Thymus (tissue), 11 donors: Measurements from ENCODE around the gene MCC. TPM values are rescaled to one million over a fixed set of nuclear protein-coding genes. Genes with fewer than 3 reads are reported as not detected.

Source experiments
- DNase-seq, 9 donors: peaks; one replicate each; pipeline ENCODE4 v3.0.0-alpha.2; 2013; ENCODE audit warnings: low spot score in 9 of 9, low read depth in 6 of 9, missing footprints in 1 of 9
- H3K27ac ChIP-seq, 2 donors: one replicate each; pipeline ENCODE4 v1.5.1; 2013; ENCODE audit warnings: control low read depth in 1 of 2, low read depth in 1 of 2, low read length in 1 of 2, mild to moderate bottlenecking in 1 of 2, moderate library complexity in 1 of 2
- H3K27me3 ChIP-seq, 2 donors: one replicate each; pipeline ENCODE4 v1.5.1; 2013; ENCODE audit warnings: low read length in 1 of 2; ENCODE audit not compliant: control insufficient read depth in 2 of 2, insufficient read depth in 1 of 2
- H3K36me3 ChIP-seq, 2 donors: one replicate each; pipeline ENCODE4 v1.5.1; 2013; ENCODE audit warnings: low read length in 1 of 2, mild to moderate bottlenecking in 1 of 2, moderate library complexity in 1 of 2; ENCODE audit not compliant: control insufficient read depth in 2 of 2, insufficient read depth in 2 of 2
- H3K4me1 ChIP-seq, 2 donors: one replicate each; pipeline ENCODE4 v1.5.1; 2013; ENCODE audit warnings: low read length in 2 of 2; ENCODE audit not compliant: control insufficient read depth in 2 of 2, insufficient read depth in 2 of 2
- H3K4me3 ChIP-seq, 2 donors: one replicate each; pipeline ENCODE4 v1.5.1; 2013; ENCODE audit warnings: low read length in 2 of 2, control low read depth in 1 of 2, mild to moderate bottlenecking in 1 of 2
- H3K9me3 ChIP-seq, 2 donors: one replicate each; pipeline ENCODE4 v1.5.1; 2013; ENCODE audit warnings: low read length in 1 of 2, mild to moderate bottlenecking in 1 of 2; ENCODE audit not compliant: control insufficient read depth in 2 of 2, insufficient read depth in 1 of 2
- WGBS: extraction: QIAGEN DNeasy Blood & Tissue Kit; methylation state at CpG from one replicate; pipeline ENCODE4 v1.1.7; 2013; 5-methylcytosine and 5-hydroxymethylcytosine counted together
- polyA plus RNA-seq: library from polyadenylated mRNA; stranded (reverse); fragments of 200-250 nt; gene quantifications from one replicate; pipeline ENCODE4 v1.2.3, GENCODE V29; 2013
- total RNA-seq: library from RNA; stranded (reverse); fragments of 120-200 nt; gene quantifications from one replicate; pipeline ENCODE4 v1.2.4, GENCODE V29; 2013
- donor health status: healthy.

The MCC gene
- total and polyA plus RNA-seq, 2 donors: 5.1 to 7.0 TPM

DNA sequence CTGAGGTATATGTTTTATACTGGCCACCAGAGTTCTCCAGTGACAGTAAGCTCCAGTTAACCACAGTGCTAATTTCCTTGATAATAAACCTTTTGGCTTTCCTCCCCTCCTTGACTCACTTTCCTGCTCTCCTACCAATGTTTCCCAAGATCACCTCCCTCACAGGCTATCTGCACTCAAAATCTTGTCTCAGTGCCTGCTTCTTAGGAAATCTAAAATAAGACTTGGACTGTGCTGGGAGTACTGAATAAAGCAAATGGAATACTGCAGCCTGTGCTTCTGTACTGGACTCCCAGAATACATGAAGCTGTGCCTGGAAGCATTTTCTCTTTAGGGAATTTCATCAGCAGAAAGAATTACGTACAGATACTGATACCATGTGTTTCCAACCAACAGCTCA, 513.4 kb downstream of the MCC start:
- 98% methylated on average over 1 of the region's 1 CpG for WGBS

DNA sequence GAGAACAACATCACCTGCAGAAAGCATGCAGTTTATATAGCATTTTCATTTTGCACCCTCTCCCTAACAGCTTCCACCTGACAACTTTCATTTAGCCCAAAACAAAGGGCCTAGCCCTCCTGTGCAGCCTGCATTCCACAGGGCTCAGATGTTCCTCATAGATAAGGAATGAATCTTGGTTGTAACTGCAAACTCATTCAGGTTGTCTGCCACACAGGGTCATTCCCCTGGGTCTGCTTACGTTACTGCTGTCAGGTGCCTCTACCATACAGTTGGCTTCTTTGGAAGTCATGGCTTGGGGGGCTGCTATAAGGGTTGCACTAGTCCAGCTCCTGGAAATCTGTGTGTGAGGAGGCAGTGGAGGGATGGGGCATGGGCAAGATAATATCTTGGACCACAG, 514.3 kb downstream of the MCC start:
- no peaks in the 10 kb centered on the region for H3K27me3 ChIP-seq
- peaks cover 4 to 11% of the 10 kb centered on the region in 2 donors for H3K4me1 ChIP-seq
- H3K36me3 ChIP-seq: no peaks in the 10 kb centered on the region
- DNase-seq: no peak
- H3K9me3 ChIP-seq: no peaks in the 10 kb centered on the region
- no peak overlapping the region for H3K4me3 ChIP-seq
- H3K27ac ChIP-seq: no peak overlapping the region
- WGBS: 75% methylated on average over 1 of the region's 1 CpG

More for the DNA sequence above, 513.4 kb downstream of the MCC start:
- peaks cover 4 to 11% of the 10 kb centered on the region in 2 donors for H3K4me1 ChIP-seq
- no peak overlapping the region for H3K27ac ChIP-seq
- no peaks in the 10 kb centered on the region for H3K27me3 ChIP-seq
- H3K4me3 ChIP-seq: no peak overlapping the region
- H3K9me3 ChIP-seq: no peaks in the 10 kb centered on the region
- H3K36me3 ChIP-seq: no peaks in the 10 kb centered on the region
- DNase-seq: no peak

DNA sequence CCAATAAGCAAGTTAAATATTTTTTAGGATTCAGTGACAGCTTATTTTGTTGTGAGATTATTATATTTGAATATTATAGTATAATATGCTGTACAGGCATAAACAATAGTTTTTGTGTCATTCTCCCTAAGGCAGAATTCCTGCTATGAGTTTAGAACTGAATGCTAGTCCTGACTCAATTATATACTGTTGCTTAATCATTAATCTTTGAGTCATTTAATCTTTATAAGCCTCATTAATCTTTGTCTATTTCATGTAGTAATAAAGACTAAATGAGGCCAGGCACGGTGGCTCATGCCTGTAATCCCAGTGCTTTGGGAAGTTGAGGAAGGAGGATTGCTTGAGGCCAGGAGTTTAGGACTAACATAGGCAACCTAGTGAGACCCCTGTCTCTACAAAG, 515.2 kb downstream of the MCC start:
- 97% methylated on average over 1 of the region's 1 CpG for WGBS
- H3K36me3 ChIP-seq: no peaks in the 10 kb centered on the region
- no peak overlapping the region for H3K4me3 ChIP-seq
- H3K27ac ChIP-seq: no peak overlapping the region
- DNase-seq: no peak
- no peaks in the 10 kb centered on the region for H3K27me3 ChIP-seq
- H3K4me1 ChIP-seq: peaks cover 4 to 10% of the 10 kb centered on the region in 2 donors
- H3K9me3 ChIP-seq: no peaks in the 10 kb centered on the region

Other genes starting within 250 kb of the MCC start
- gene TSSK1B, start 53.5 kb downstream of the MCC start, total RNA-seq: 0.05 TPM
- gene TSSK1B, start 53.5 kb downstream of the MCC start, polyA plus RNA-seq: 0.02 TPM
- gene YTHDC2, start 25.2 kb upstream of the MCC start, total RNA-seq: 10.2 TPM
- gene YTHDC2, start 25.2 kb upstream of the MCC start, polyA plus RNA-seq: 16.7 TPM